Endodermal cell (in vitro differentiated cells): Measurements from ENCODE around the gene DACT3. TPM values are rescaled to one million over a fixed set of nuclear protein-coding genes. Genes with fewer than 3 reads are reported as not detected.
A peak's percentile ranks its signal among the peaks of the same experiment; 100 is the strongest.

ENCODE experiments used
- DNase-seq: peaks from one replicate; pipeline ENCODE4 v3.0.0-alpha.2; 2017
- H3K27ac ChIP-seq: 2 replicates; pipeline ENCODE4 v1.5.1; 2013; ENCODE audit warnings: mild to moderate bottlenecking, low read depth, low read length, moderate library complexity
- H3K27me3 ChIP-seq: 2 replicates; pipeline ENCODE4 v1.6.1; 2013; ENCODE audit warnings: mild to moderate bottlenecking, low read length, moderate library complexity; ENCODE audit not compliant: insufficient read depth, control insufficient read depth, poor library complexity, severe bottlenecking
- H3K36me3 ChIP-seq: 2 replicates; pipeline ENCODE4 v1.7.0; 2013; ENCODE audit warnings: mild to moderate bottlenecking, low read length, moderate library complexity; ENCODE audit not compliant: control insufficient read depth, insufficient read depth
- H3K4me1 ChIP-seq: one replicate; pipeline ENCODE4 v1.7.0; 2013; ENCODE audit warnings: low read length; ENCODE audit not compliant: control insufficient read depth, insufficient read depth
- H3K4me3 ChIP-seq: 2 replicates; pipeline ENCODE4 v1.5.1; 2013; ENCODE audit warnings: mild to moderate bottlenecking, low read length, moderate library complexity
- H3K9ac ChIP-seq: 2 replicates; pipeline ENCODE4 v1.6.1; 2013; ENCODE audit warnings: mild to moderate bottlenecking, low read length, moderate library complexity; ENCODE audit not compliant: poor library complexity, severe bottlenecking; ENCODE audit errors: extremely low read depth
- H3K9me3 ChIP-seq: 2 replicates; pipeline ENCODE4 v1.6.1; 2013; ENCODE audit warnings: mild to moderate bottlenecking, low read length, moderate library complexity; ENCODE audit not compliant: control insufficient read depth
- H3K27ac Mint-ChIP-seq: 2 replicates; pipeline ENCODE4 v1.8.0; 2020; ENCODE audit warnings: mixed read lengths
- H3K27me3 Mint-ChIP-seq: 2 replicates; pipeline ENCODE4 v1.8.0; 2021; ENCODE audit warnings: mild to moderate bottlenecking, mixed read lengths; ENCODE audit not compliant: insufficient read depth
- H3K36me3 Mint-ChIP-seq: 2 replicates; pipeline ENCODE4 v1.8.0; 2020; ENCODE audit warnings: low read depth, mixed read lengths
- H3K4me1 Mint-ChIP-seq: 2 replicates; pipeline ENCODE4 v1.8.0; 2020; ENCODE audit warnings: mixed read lengths
- H3K4me3 Mint-ChIP-seq: 2 replicates; pipeline ENCODE4 v1.8.0; 2020; ENCODE audit warnings: mild to moderate bottlenecking, moderate library complexity, mixed read lengths
- H3K9me3 Mint-ChIP-seq: 2 replicates; pipeline ENCODE4 v1.8.0; 2020; ENCODE audit warnings: mild to moderate bottlenecking, mixed read lengths
- WGBS, 2 experiments: methylation state at CpG; one replicate each; pipeline versions ENCODE4 v1.1.5 to v1.1.7; 2013; ENCODE audit warnings: missing lambda C conversion rate in 2 of 2, mixed read lengths in 1 of 2; ENCODE audit not compliant: insufficient coverage in 1 of 2, insufficient read length in 1 of 2; 5-methylcytosine and 5-hydroxymethylcytosine counted together
- total RNA-seq, 2 donors: library from RNA; stranded (reverse); fragmentation: NEBNext Ultra II Directional in 1 of 2; extraction: Animal tissue kit (Norgen Biotek cat#: 25700) in 1 of 2; gene quantifications; 2 replicates in 1 of 2; 3 replicates in 1 of 2; pipeline ENCODE4 v1.2.1, GENCODE V29; 2021
- TF ChIP-seq, protein P1 (sequence below): fragments of 200-600 bp; sonication (generic); conservative IDR thresholded peaks from 2 replicates; pipeline ENCODE4 v1.5.0; 2021; ENCODE audit warnings: antibody characterized with exemption, mild to moderate bottlenecking

The DACT3 gene
- total RNA-seq, 2 donors from 2014 or later: 0.15 to 0.70 TPM

DNA sequence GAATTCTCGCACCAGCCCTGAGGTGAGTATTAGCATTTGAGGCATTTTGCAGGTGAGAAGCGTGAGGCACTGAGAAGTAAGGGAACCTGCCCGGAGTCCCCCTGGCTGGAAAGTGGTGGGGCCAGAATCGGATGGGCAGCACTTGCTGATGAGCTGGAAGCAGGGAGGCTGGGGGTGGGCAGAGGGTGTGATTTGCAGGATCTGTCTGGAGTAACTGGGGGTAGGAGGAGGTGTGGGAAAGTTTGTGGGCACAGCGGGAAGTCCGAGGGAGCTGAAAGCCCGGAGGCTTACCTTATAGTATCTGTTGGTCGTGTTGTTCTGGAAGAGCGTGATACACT, 35.9 kb upstream of the DACT3 start:
- Histone ChIP-seq H3K9ac (no peak overlapping the region), H3K27me3 (no peaks in the 10 kb centered on the region), H3K4me3 (no peak overlapping the region), H3K4me1 (no peaks in the 10 kb centered on the region), H3K9me3 (peaks cover 3% of the 10 kb centered on the region), H3K36me3 (peaks cover 86% of the 10 kb centered on the region), H3K27ac (no peak overlapping the region)
- peak; percentile 90 for DNase-seq
- no peaks in the 10 kb centered on the region for H3K27me3 Mint-ChIP-seq
- TF ChIP-seq, protein P1, sequence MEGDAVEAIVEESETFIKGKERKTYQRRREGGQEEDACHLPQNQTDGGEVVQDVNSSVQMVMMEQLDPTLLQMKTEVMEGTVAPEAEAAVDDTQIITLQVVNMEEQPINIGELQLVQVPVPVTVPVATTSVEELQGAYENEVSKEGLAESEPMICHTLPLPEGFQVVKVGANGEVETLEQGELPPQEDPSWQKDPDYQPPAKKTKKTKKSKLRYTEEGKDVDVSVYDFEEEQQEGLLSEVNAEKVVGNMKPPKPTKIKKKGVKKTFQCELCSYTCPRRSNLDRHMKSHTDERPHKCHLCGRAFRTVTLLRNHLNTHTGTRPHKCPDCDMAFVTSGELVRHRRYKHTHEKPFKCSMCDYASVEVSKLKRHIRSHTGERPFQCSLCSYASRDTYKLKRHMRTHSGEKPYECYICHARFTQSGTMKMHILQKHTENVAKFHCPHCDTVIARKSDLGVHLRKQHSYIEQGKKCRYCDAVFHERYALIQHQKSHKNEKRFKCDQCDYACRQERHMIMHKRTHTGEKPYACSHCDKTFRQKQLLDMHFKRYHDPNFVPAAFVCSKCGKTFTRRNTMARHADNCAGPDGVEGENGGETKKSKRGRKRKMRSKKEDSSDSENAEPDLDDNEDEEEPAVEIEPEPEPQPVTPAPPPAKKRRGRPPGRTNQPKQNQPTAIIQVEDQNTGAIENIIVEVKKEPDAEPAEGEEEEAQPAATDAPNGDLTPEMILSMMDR: no peak
- H3K4me1 Mint-ChIP-seq: peaks cover 10% of the 10 kb centered on the region
- no peaks in the 10 kb centered on the region for H3K9me3 Mint-ChIP-seq
- H3K36me3 Mint-ChIP-seq: peaks cover 82% of the 10 kb centered on the region
- H3K27ac Mint-ChIP-seq: peak overlapping the region; percentile 88
- 64 to 65% methylated on average over 7 to 9 of the region's 9 CpGs for WGBS, 2 experiments
- H3K4me3 Mint-ChIP-seq: peak overlapping the region; percentile 19

DNA sequence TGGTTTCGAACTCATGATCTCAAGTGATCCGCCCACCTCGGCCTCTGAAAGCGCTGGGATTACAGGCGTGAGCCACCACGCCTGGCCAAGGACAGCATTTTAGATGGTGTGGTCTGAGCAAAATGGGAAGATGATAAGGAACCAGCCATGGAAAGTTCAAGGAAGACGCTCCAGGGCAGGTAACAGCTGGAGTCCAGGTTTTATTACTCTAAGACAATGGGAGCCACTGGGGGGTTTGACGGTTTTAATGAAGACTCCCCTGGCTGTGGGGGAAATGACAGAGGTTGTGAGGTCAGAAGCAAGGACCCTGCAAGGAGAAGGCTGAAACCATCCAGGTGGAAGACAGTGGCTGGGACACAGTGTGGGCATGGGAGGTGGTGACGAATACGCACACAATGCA, 35.1 kb upstream of the DACT3 start:
- H3K9ac ChIP-seq: no peak overlapping the region

DNA sequence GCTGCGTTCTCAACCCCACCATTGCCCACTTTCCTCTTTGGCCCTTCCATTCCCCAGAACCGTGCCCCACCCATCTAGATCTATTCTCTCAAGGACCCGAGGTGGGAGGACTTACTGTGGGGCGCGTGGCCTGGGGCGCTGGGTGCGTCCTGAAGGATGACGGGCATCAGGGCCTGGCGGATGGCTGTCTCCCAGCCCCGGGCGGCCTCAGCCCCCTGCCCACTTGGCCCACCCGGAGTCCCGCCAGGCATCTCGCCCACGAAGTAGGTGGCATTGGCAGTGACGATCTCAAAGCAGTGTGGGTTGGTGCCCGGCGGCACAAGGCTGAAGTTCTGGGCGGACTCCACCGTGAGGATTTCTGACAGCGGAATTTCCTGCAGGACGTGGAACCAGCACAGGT, 32.8 kb upstream of the DACT3 start:
- Histone ChIP-seq H3K9me3 (peaks cover 8% of the 10 kb centered on the region), H3K4me1 (no peaks in the 10 kb centered on the region), H3K27me3 (no peaks in the 10 kb centered on the region), H3K9ac (no peak overlapping the region), H3K4me3 (no peak overlapping the region), H3K36me3 (peaks cover 76% of the 10 kb centered on the region), H3K27ac (no peak overlapping the region)
- WGBS, 2 experiments: 96 to 98% methylated on average over 15 to 22 of the region's 22 CpGs
- TF ChIP-seq, protein P1: no peak
- no peak for DNase-seq
- no peak overlapping the region for H3K4me3 Mint-ChIP-seq
- H3K27ac Mint-ChIP-seq: no peak overlapping the region
- peaks cover 86% of the 10 kb centered on the region for H3K36me3 Mint-ChIP-seq
- no peaks in the 10 kb centered on the region for H3K9me3 Mint-ChIP-seq
- H3K27me3 Mint-ChIP-seq: no peaks in the 10 kb centered on the region
- peaks cover 10% of the 10 kb centered on the region for H3K4me1 Mint-ChIP-seq

More for the DNA sequence above, 35.1 kb upstream of the DACT3 start:
- Histone ChIP-seq H3K27me3 (no peaks in the 10 kb centered on the region), H3K27ac (no peak overlapping the region), H3K4me3 (no peak overlapping the region), H3K9me3 (peaks cover 8% of the 10 kb centered on the region), H3K4me1 (no peaks in the 10 kb centered on the region), H3K36me3 (peaks cover 86% of the 10 kb centered on the region)
- WGBS, 2 experiments: 84 to 86% methylated on average over 10 of the region's 10 CpGs
- H3K9me3 Mint-ChIP-seq: no peaks in the 10 kb centered on the region
- no peak overlapping the region for H3K4me3 Mint-ChIP-seq
- no peaks in the 10 kb centered on the region for H3K27me3 Mint-ChIP-seq
- peak; percentile 61 for DNase-seq
- peak overlapping the region; percentile 64 for H3K27ac Mint-ChIP-seq
- TF ChIP-seq, protein P1: no peak
- H3K4me1 Mint-ChIP-seq: peaks cover 10% of the 10 kb centered on the region
- H3K36me3 Mint-ChIP-seq: peaks cover 84% of the 10 kb centered on the region
